Loucy (cell line): ENCODE results near the gene KIF4A.
"Not testable (repeated sequence)": the region's sequence is repeated elsewhere in the genome, so short reads cannot be mapped to it uniquely, and the experiment has no call there.

ENCODE experiments used
- H2AFZ ChIP-seq: fragments of 200-600 bp; sonication (generic); 2 replicates; pipeline ENCODE4 v1.6.0; 2016; ENCODE audit warnings: antibody characterized with exemption, mild to moderate bottlenecking, low read length, moderate library complexity
- H3F3A ChIP-seq: fragments of 200-600 bp; 2 replicates; pipeline ENCODE4 v1.6.0; 2016; ENCODE audit warnings: antibody characterized with exemption, low read depth, mild to moderate bottlenecking
- H3K27me3 ChIP-seq: fragments of 200-600 bp; sonication (generic); 2 replicates; pipeline ENCODE4 v1.6.1; 2014; ENCODE audit warnings: low read length, mild to moderate bottlenecking; ENCODE audit not compliant: insufficient read depth, poor library complexity, severe bottlenecking
- H3K36me3 ChIP-seq: fragments of 200-600 bp; sonication (generic); 2 replicates; pipeline ENCODE4 v1.6.1; 2016; ENCODE audit warnings: low read length; ENCODE audit not compliant: insufficient read depth
- H3K4me1 ChIP-seq: fragments of 200-600 bp; sonication (generic); 2 replicates; pipeline ENCODE4 v1.5.1; 2014; ENCODE audit warnings: low read length, mild to moderate bottlenecking; ENCODE audit not compliant: insufficient read depth, poor library complexity, severe bottlenecking
- H3K4me2 ChIP-seq: fragments of 200-600 bp; sonication (generic); 2 replicates; pipeline ENCODE4 v1.6.0; 2014; ENCODE audit warnings: antibody characterized with exemption, low read length, low read depth, mild to moderate bottlenecking; ENCODE audit not compliant: poor library complexity, severe bottlenecking
- H3K4me3 ChIP-seq: fragments of 200-600 bp; sonication (generic); 2 replicates; pipeline ENCODE4 v1.5.1; 2014; ENCODE audit warnings: low read length, mild to moderate bottlenecking, mixed read lengths; ENCODE audit not compliant: poor library complexity, severe bottlenecking
- H3K79me2 ChIP-seq: fragments of 200-600 bp; sonication (generic); 2 replicates; pipeline ENCODE4 v1.6.1; 2014; ENCODE audit warnings: low read length; ENCODE audit not compliant: insufficient read depth
- H3K9ac ChIP-seq: fragments of 200-600 bp; sonication (generic); 2 replicates; pipeline ENCODE4 v1.6.0; 2014; ENCODE audit warnings: mild to moderate bottlenecking, low read depth, low read length, moderate library complexity; ENCODE audit not compliant: poor library complexity, severe bottlenecking
- H3K9me2 ChIP-seq: fragments of 200-600 bp; sonication (generic); replicated peaks from 2 replicates; pipeline ENCODE4 v1.6.1; 2016; ENCODE audit warnings: low read depth, low read length, mixed read lengths
- H3K9me3 ChIP-seq: fragments of 200-600 bp; sonication (generic); 2 replicates; pipeline ENCODE4 v1.6.1; 2014; ENCODE audit warnings: mild to moderate bottlenecking, antibody characterized with exemption, low read length, low read depth; ENCODE audit not compliant: insufficient read depth
- H4K20me1 ChIP-seq: fragments of 200-600 bp; sonication (generic); 2 replicates; pipeline ENCODE4 v1.6.0; 2014; ENCODE audit warnings: antibody characterized with exemption, low read length, mild to moderate bottlenecking; ENCODE audit not compliant: insufficient read depth, poor library complexity, severe bottlenecking
- CTCF ChIP-seq: fragments of 200-600 bp; sonication (generic); conservative IDR thresholded peaks from 2 replicates; pipeline ENCODE4 v1.5.1; 2014; ENCODE audit warnings: mild to moderate bottlenecking, antibody characterized with exemption, low read length
- EZH2phosphoT487 ChIP-seq: fragments of 200-600 bp; IDR thresholded peaks from 2 replicates; pipeline ENCODE4 v1.6.1; 2018; ENCODE audit warnings: antibody characterized with exemption, mild to moderate bottlenecking, moderate library complexity, borderline replicate concordance

The KIF4A gene

GRCh38 chrX:70398899-70399298 lies 109.0 kb downstream of the KIF4A start:
- Histone ChIP-seq H3K79me2 (no peaks in the 10 kb centered on the region), H2AFZ (no peak overlapping the region), H3K9ac (no peak overlapping the region), H3K4me3 (no peak overlapping the region), H3K4me1 (no peaks in the 10 kb centered on the region), H3K36me3 (peaks cover 63% of the 10 kb centered on the region; the same call in 1 of the 2 replicates), H3K27me3 (no peaks in the 10 kb centered on the region), H3F3A (no peaks in the 10 kb centered on the region), H3K9me3 (no peaks in the 10 kb centered on the region), H3K4me2 (no peak overlapping the region), H3K9me2 (no peaks in the 10 kb centered on the region), H4K20me1 (no peaks in the 10 kb centered on the region)
- TF ChIP-seq EZH2phosphoT487 (no peak), CTCF (no peak)

GRCh38 chrX:70400181-70400580 lies 110.3 kb downstream of the KIF4A start:
- peaks cover 67% of the 10 kb centered on the region; the same call in 1 of the 2 replicates for H3K36me3 ChIP-seq
- H3K27me3 ChIP-seq, H3K4me1 ChIP-seq, H3K4me3 ChIP-seq, H2AFZ ChIP-seq, H4K20me1 ChIP-seq, H3K79me2 ChIP-seq, H3K9me3 ChIP-seq, H3K9ac ChIP-seq, H3F3A ChIP-seq, H3K9me2 ChIP-seq, H3K4me2 ChIP-seq: not testable (repeated sequence)

- Histone ChIP-seq H3K79me2 (no peaks in the 10 kb centered on the region), H3K9ac (no peak overlapping the region), H3K4me3 (no peak overlapping the region), H3K9me3 (no peaks in the 10 kb centered on the region), H3K4me2 (no peak overlapping the region), H3K27me3 (no peaks in the 10 kb centered on the region), H3K9me2 (no peaks in the 10 kb centered on the region), H3K4me1 (no peaks in the 10 kb centered on the region), H3K36me3 (peaks cover 73% of the 10 kb centered on the region; the same call in 1 of the 2 replicates), H4K20me1 (no peaks in the 10 kb centered on the region), H3F3A (no peaks in the 10 kb centered on the region), H2AFZ (no peak overlapping the region)
- no peak for TF ChIP-seq CTCF
- TF ChIP-seq EZH2phosphoT487, result no peak
These were observed 112.8 kb downstream of the KIF4A start for GRCh38 chrX:70402721-70403120.

GRCh38 chrX:70405003-70405402 lies 115.1 kb downstream of the KIF4A start:
- Histone ChIP-seq H3K4me1 (no peaks in the 10 kb centered on the region), H3K4me3 (no peak overlapping the region), H3K9me3 (no peaks in the 10 kb centered on the region), H2AFZ (no peak overlapping the region), H3F3A (no peaks in the 10 kb centered on the region), H3K79me2 (no peaks in the 10 kb centered on the region), H3K9me2 (no peaks in the 10 kb centered on the region), H3K27me3 (no peaks in the 10 kb centered on the region), H3K4me2 (no peak overlapping the region), H3K36me3 (peaks cover 75% of the 10 kb centered on the region; the same call in 1 of the 2 replicates), H4K20me1 (no peaks in the 10 kb centered on the region), H3K9ac (no peak overlapping the region)
- no peak for TF ChIP-seq EZH2phosphoT487
- TF ChIP-seq CTCF, result no peak
